Retina (tissue), 1 donor: ENCODE results near the gene ITGB5.
"Not testable (repeated sequence)": the region's sequence is repeated elsewhere in the genome, so short reads cannot be mapped to it uniquely, and the experiment has no call there.

Source experiments
- DNase-seq: peaks from one replicate; pipeline ENCODE4 v3.0.0-alpha.2; 2016

Gene ITGB5

GRCh38 chr3:124809039-124809438 is 78.1 kb downstream of the ITGB5 start:
- DNase-seq: no peak

GRCh38 chr3:124805671-124806070 is 81.5 kb downstream of the ITGB5 start:
- no peak for DNase-seq

- DNase-seq: no peak
These were observed 82.3 kb downstream of the ITGB5 start for GRCh38 chr3:124804875-124805274.

GRCh38 chr3:124802702-124803101 is 84.5 kb downstream of the ITGB5 start:
- DNase-seq: peak; percentile 36

- no peak for DNase-seq
These were observed 85.0 kb downstream of the ITGB5 start for GRCh38 chr3:124802061-124802698.

- DNase-seq: no peak
These were observed 86.5 kb downstream of the ITGB5 start for GRCh38 chr3:124800511-124801258.

GRCh38 chr3:124800076-124800475 is 87.1 kb downstream of the ITGB5 start:
- no peak for DNase-seq

GRCh38 chr3:124799676-124800075 is 87.5 kb downstream of the ITGB5 start:
- DNase-seq: no peak

GRCh38 chr3:124797426-124797945 is 89.7 kb downstream of the ITGB5 start:
- no peak for DNase-seq

- DNase-seq: no peak
These were observed 90.7 kb downstream of the ITGB5 start for GRCh38 chr3:124796477-124796876.

GRCh38 chr3:124793054-124793739 is 94.0 kb downstream of the ITGB5 start:
- no peak for DNase-seq

- no peak for DNase-seq
These were observed 94.7 kb downstream of the ITGB5 start for GRCh38 chr3:124792341-124793040.

- DNase-seq: no peak
These were observed 95.5 kb downstream of the ITGB5 start for GRCh38 chr3:124791639-124792151.

- no peak for DNase-seq
These were observed 96.0 kb downstream of the ITGB5 start for GRCh38 chr3:124791142-124791541.

- DNase-seq: not testable (repeated sequence)
These were observed 98.1 kb downstream of the ITGB5 start for GRCh38 chr3:124789103-124789502.

GRCh38 chr3:124788254-124788745 is 98.9 kb downstream of the ITGB5 start:
- DNase-seq: no peak

GRCh38 chr3:124787476-124788195 is 99.5 kb downstream of the ITGB5 start:
- no peak for DNase-seq

- DNase-seq: no peak
These were observed 100.5 kb downstream of the ITGB5 start for GRCh38 chr3:124786511-124787241.

GRCh38 chr3:124785973-124786372 is 101.2 kb downstream of the ITGB5 start:
- DNase-seq: no peak

GRCh38 chr3:124784686-124785382 is 102.3 kb downstream of the ITGB5 start:
- DNase-seq: no peak

- DNase-seq: peak; percentile 26
These were observed 103.5 kb downstream of the ITGB5 start for GRCh38 chr3:124783696-124784095.
